ENCODE measurements around the gene KNG1. TPM values are rescaled to one million over a fixed set of nuclear protein-coding genes. Genes with fewer than 3 reads are reported as not detected.

The KNG1 gene
- total and polyA plus RNA-seq, 2 donors (not counting 3 experiments of a cell fraction or from before 2014, with no cell fraction given), result not detected

GRCh38 chr3:186696522-186696921 lies 20.6 kb upstream of the KNG1 start:
- Histone ChIP-seq H3K4me3 (replicated peaks in 1 of 3; ENCODE audit: insufficient read depth in 1 of 3, low read depth in 1 of 3, low read length in 3 of 3) (no peak overlapping the region), H2AFZ (ENCODE audit: low read depth, low read length) (no peak overlapping the region), H3K9me1 (replicated peaks; ENCODE audit: control insufficient read depth, extremely low read depth, insufficient read depth, low read length) (no peaks in the 10 kb centered on the region), H3K9ac (replicated peaks; ENCODE audit: extremely low read depth, insufficient read depth, low read length) (no peak overlapping the region), H3K36me3 (ENCODE audit: control insufficient read depth in 2 of 2, extremely low read depth in 1 of 2, insufficient read depth in 2 of 2, low read length in 2 of 2) (no peaks in the 10 kb centered on the region), H3K27me3 (ENCODE audit: control insufficient read depth in 2 of 2, insufficient read depth in 2 of 2, low read length in 2 of 2) (no peaks in the 10 kb centered on the region), H3K4me1 (ENCODE audit: control insufficient read depth, extremely low read depth, insufficient read depth, low read length) (no peaks in the 10 kb centered on the region), H4K20me1 (replicated peaks; ENCODE audit: control insufficient read depth, extremely low read depth, insufficient read depth, low read length) (no peaks in the 10 kb centered on the region), H3K79me2 (ENCODE audit: control insufficient read depth, insufficient read depth, low read length) (no peaks in the 10 kb centered on the region), H3K4me2 (ENCODE audit: insufficient read depth, low read length) (no peak overlapping the region), H3K9me3 (replicated peaks; ENCODE audit: control insufficient read depth, insufficient read depth, low read length) (no peaks in the 10 kb centered on the region), H3K27ac (ENCODE audit: insufficient read depth, low read depth, low read length) (no peak overlapping the region)
- ChIA-PET CTCF (no interaction called here), POLR2A (no interaction called here)
- FAIRE-seq (no peak), DNase-seq (ENCODE audit: low read depth, low spot score) (no peak)
- TF ChIP-seq POLR2AphosphoS5 (IDR thresholded peaks at IDR 0.05; ENCODE audit: insufficient read depth, low read depth, low read length) (no peak), FOS (IDR thresholded peaks at IDR 0.05; ENCODE audit: borderline replicate concordance, insufficient read depth, low read length) (no peak), MYC (IDR thresholded peaks at IDR 0.05; ENCODE audit: low read depth, low read length) (no peak), MAX (IDR thresholded peaks at IDR 0.05; ENCODE audit: insufficient read depth, insufficient read length) (no peak), POLR2A (IDR thresholded peaks at IDR 0.05; ENCODE audit: low read depth, low read length) (no peak), JUN (IDR thresholded peaks at IDR 0.05; ENCODE audit: borderline replicate concordance, insufficient read depth, insufficient read length, low read depth) (no peak), GATA2 (IDR thresholded peaks at IDR 0.05; ENCODE audit: insufficient read depth, insufficient read length, low read depth, low read length) (no peak)
- dilution Hi-C loops (cut with MboI; ENCODE audit: extremely low pct_ligation_motif_present, low sequenced_read_pairs) (no loop called here), intact Hi-C loops (cut with micrococcal nuclease) (no loop called here)
- BruUV-seq (replicated peaks), result no TSS peak

GRCh38 chr3:186697510-186697909 lies 19.6 kb upstream of the KNG1 start:
- FAIRE-seq (no peak), DNase-seq (ENCODE audit: low read depth, low spot score) (no peak)
- Histone ChIP-seq H3K27me3 (ENCODE audit: control insufficient read depth in 2 of 2, insufficient read depth in 2 of 2, low read length in 2 of 2) (no peaks in the 10 kb centered on the region), H3K4me1 (ENCODE audit: control insufficient read depth, extremely low read depth, insufficient read depth, low read length) (no peaks in the 10 kb centered on the region), H2AFZ (ENCODE audit: low read depth, low read length) (no peak overlapping the region), H3K9ac (replicated peaks; ENCODE audit: extremely low read depth, insufficient read depth, low read length) (no peak overlapping the region), H4K20me1 (replicated peaks; ENCODE audit: control insufficient read depth, extremely low read depth, insufficient read depth, low read length) (no peaks in the 10 kb centered on the region), H3K9me1 (replicated peaks; ENCODE audit: control insufficient read depth, extremely low read depth, insufficient read depth, low read length) (no peaks in the 10 kb centered on the region), H3K36me3 (ENCODE audit: control insufficient read depth in 2 of 2, extremely low read depth in 1 of 2, insufficient read depth in 2 of 2, low read length in 2 of 2) (no peaks in the 10 kb centered on the region), H3K79me2 (ENCODE audit: control insufficient read depth, insufficient read depth, low read length) (no peaks in the 10 kb centered on the region), H3K4me3 (replicated peaks in 1 of 3; ENCODE audit: insufficient read depth in 1 of 3, low read depth in 1 of 3, low read length in 3 of 3) (no peak overlapping the region), H3K4me2 (ENCODE audit: insufficient read depth, low read length) (no peak overlapping the region), H3K27ac (ENCODE audit: insufficient read depth, low read depth, low read length) (no peak overlapping the region), H3K9me3 (replicated peaks; ENCODE audit: control insufficient read depth, insufficient read depth, low read length) (no peaks in the 10 kb centered on the region)
- ChIA-PET CTCF (interaction anchor here (0.7 to 1.7 kb wide), 2 partner anchors 48 to 83 kb away, joined by 3 to 4 read pairs; no protein-coding TSS in a partner anchor), POLR2A (no interaction called here)
- intact Hi-C loops (cut with micrococcal nuclease), result no loop called here
- no TSS peak for BruUV-seq (replicated peaks)
- TF ChIP-seq GATA2 (IDR thresholded peaks at IDR 0.05; ENCODE audit: insufficient read depth, insufficient read length, low read depth, low read length) (no peak), EZH2 (IDR thresholded peaks at IDR 0.05; ENCODE audit: borderline replicate concordance, low read depth, low read length, severe bottlenecking) (no peak), POLR2A (IDR thresholded peaks at IDR 0.05; ENCODE audit: low read depth, low read length) (no peak), JUN (IDR thresholded peaks at IDR 0.05; ENCODE audit: borderline replicate concordance, insufficient read depth, insufficient read length, low read depth) (no peak), MYC (IDR thresholded peaks at IDR 0.05; ENCODE audit: low read depth, low read length) (no peak), CTCF (IDR thresholded peaks at IDR 0.05; ENCODE audit: extremely low read depth in 1 of 2, insufficient read depth in 1 of 2, low read depth in 1 of 2, low read length in 2 of 2) (no peak), MAX (IDR thresholded peaks at IDR 0.05; ENCODE audit: insufficient read depth, insufficient read length) (no peak), POLR2AphosphoS5 (IDR thresholded peaks at IDR 0.05; ENCODE audit: insufficient read depth, low read depth, low read length) (no peak), FOS (IDR thresholded peaks at IDR 0.05; ENCODE audit: borderline replicate concordance, insufficient read depth, low read length) (no peak)
- dilution Hi-C loops (cut with MboI; ENCODE audit: extremely low pct_ligation_motif_present, low sequenced_read_pairs), result no loop called here

Data from endothelial cell of umbilical vein (primary cell).